Mammary epithelial cell (primary cell): Measurements from ENCODE around the gene OR5H6.

Experiments
- CTCF ChIP-seq, 2 donors: IDR thresholded peaks in 1 of 2; conservative IDR thresholded peaks in 1 of 2; 2 replicates each; pipeline ENCODE4 v1.5.1; 2011 to 2012; ENCODE audit warnings: inconsistent platforms in 2 of 2, low read length in 2 of 2, mild to moderate bottlenecking in 2 of 2, control low read depth in 1 of 2, low read depth in 1 of 2; ENCODE audit not compliant: insufficient read depth in 1 of 2; ENCODE audit errors: extremely low read depth in 1 of 2
- EZH2 ChIP-seq: IDR thresholded peaks from 2 replicates; pipeline ENCODE4 v1.6.1; 2012; ENCODE audit warnings: low read length, inconsistent platforms, borderline replicate concordance

GRCh38 chr3:98232489-98232888 is 31.6 kb upstream of the OR5H6 start:
- TF ChIP-seq CTCF (conservative IDR thresholded peaks at IDR 0.05 in 1 of 2, IDR thresholded peaks at IDR 0.05 in 1 of 2; ENCODE audit: extremely low read depth in 1 of 2, insufficient read depth in 1 of 2, low read depth in 1 of 2, low read length in 2 of 2) (no peak), EZH2 (no peak)
